Neural cell (in vitro differentiated cells): ENCODE measurements around the gene SCYGR2. TPM values are rescaled to one million over a fixed set of nuclear protein-coding genes. Genes with fewer than 3 reads are reported as not detected.
A peak's percentile ranks its signal among the peaks of the same experiment; 100 is the strongest.

Experiments used
- H2AFZ ChIP-seq: fragments of 200-600, 300-800 bp; sonication (generic), shearing (Covaris generic); 2 replicates; pipeline ENCODE4 v1.6.0; 2014; ENCODE audit warnings: low read depth, mild to moderate bottlenecking, antibody characterized with exemption, low read length, moderate library complexity
- H3F3A ChIP-seq: fragments of 200-600 bp; shearing (Covaris generic); 2 replicates; pipeline ENCODE4 v1.6.1; 2016; ENCODE audit warnings: mild to moderate bottlenecking, moderate library complexity, mixed read lengths, antibody characterized with exemption, low read length; ENCODE audit not compliant: insufficient read depth, poor library complexity, severe bottlenecking
- H3K27ac ChIP-seq: fragments of 200-600, 300-800 bp; sonication (generic), shearing (Covaris generic); 2 replicates; pipeline ENCODE4 v1.5.1; 2014; ENCODE audit warnings: mild to moderate bottlenecking, low read length, moderate library complexity
- H3K27me3 ChIP-seq: fragments of 300-800, 200-600 bp; sonication (generic), shearing (Covaris generic); 2 replicates; pipeline ENCODE4 v1.6.0; 2014; ENCODE audit warnings: mild to moderate bottlenecking, low read depth, low read length, moderate library complexity; ENCODE audit not compliant: insufficient read depth
- H3K36me3 ChIP-seq: fragments of 300-800, 200-600 bp; sonication (generic), shearing (Covaris generic); 2 replicates; pipeline ENCODE4 v1.5.1; 2014; ENCODE audit warnings: mild to moderate bottlenecking, antibody characterized with exemption, low read length, moderate library complexity; ENCODE audit not compliant: insufficient read depth
- H3K4me2 ChIP-seq: fragments of 300-800, 200-600 bp; sonication (generic), shearing (Covaris generic); 2 replicates; pipeline ENCODE4 v1.6.0; 2014; ENCODE audit warnings: mild to moderate bottlenecking, low read length
- H3K4me3 ChIP-seq: fragments of 300-800, 200-600 bp; sonication (generic), shearing (Covaris generic); 2 replicates; pipeline ENCODE4 v1.5.1; 2014; ENCODE audit warnings: mild to moderate bottlenecking, low read length, moderate library complexity
- H3K79me2 ChIP-seq: fragments of 200-600 bp; shearing (Covaris generic); replicated peaks from 2 replicates; pipeline ENCODE4 v1.6.0; 2014; ENCODE audit warnings: mild to moderate bottlenecking, low read length, moderate library complexity; ENCODE audit not compliant: insufficient read depth
- H3K9ac ChIP-seq: fragments of 300-800, 200-600 bp; sonication (generic), shearing (Covaris generic); 2 replicates; pipeline ENCODE4 v1.6.1; 2016; ENCODE audit warnings: mild to moderate bottlenecking, low read length, mixed read lengths
- H3K9me2 ChIP-seq: fragments of 200-600 bp; shearing (Covaris generic); 2 replicates; pipeline ENCODE4 v1.6.1; 2016; ENCODE audit warnings: mild to moderate bottlenecking, low read length, mixed read lengths; ENCODE audit not compliant: insufficient read depth
- H3K9me3 ChIP-seq: fragments of 200-600, 300-800 bp; sonication (generic), shearing (Covaris generic); 2 replicates; pipeline ENCODE4 v1.6.1; 2016; ENCODE audit warnings: mild to moderate bottlenecking, mixed run types, low read length, moderate library complexity, mixed read lengths
- H4K20me1 ChIP-seq: fragments of 200-600 bp; shearing (Covaris generic); 2 replicates; pipeline ENCODE4 v1.6.1; 2016; ENCODE audit warnings: mild to moderate bottlenecking, mixed run types; ENCODE audit not compliant: insufficient read depth
- CTCF ChIP-seq: fragments of 450-650 bp; IDR thresholded peaks from 2 replicates; pipeline ENCODE4 v1.5.1; 2014; ENCODE audit warnings: antibody characterized with exemption, mild to moderate bottlenecking, moderate library complexity; ENCODE audit not compliant: poor library complexity, severe bottlenecking
- EP300 ChIP-seq: fragments of 450-650 bp; conservative IDR thresholded peaks from 2 replicates; pipeline ENCODE4 v1.6.1; 2014; ENCODE audit warnings: antibody characterized with exemption, mild to moderate bottlenecking, moderate library complexity; ENCODE audit not compliant: poor library complexity, severe bottlenecking
- EZH2 ChIP-seq: fragments of 200-600, 300-800 bp; shearing (Covaris generic), sonication (generic); IDR thresholded peaks from 2 replicates; pipeline ENCODE4 v1.6.1; 2014; ENCODE audit warnings: antibody characterized with exemption, low read length, borderline replicate concordance, mild to moderate bottlenecking; ENCODE audit not compliant: insufficient read depth, poor library complexity, severe bottlenecking
- MXI1 ChIP-seq: fragments of 450-650 bp; conservative IDR thresholded peaks from 2 replicates; pipeline ENCODE4 v1.6.1; 2014; ENCODE audit warnings: antibody characterized with exemption, mild to moderate bottlenecking; ENCODE audit not compliant: poor library complexity, severe bottlenecking
- POLR2AphosphoS5 ChIP-seq: IDR thresholded peaks from 2 replicates; pipeline ENCODE4 v1.6.1; 2012
- RAD21 ChIP-seq: fragments of 450-650 bp; conservative IDR thresholded peaks from 2 replicates; pipeline ENCODE4 v1.6.1; 2014; ENCODE audit warnings: antibody characterized with exemption, mild to moderate bottlenecking, moderate library complexity
- REST ChIP-seq: IDR thresholded peaks from 2 replicates; pipeline ENCODE4 v1.6.1; 2012; ENCODE audit warnings: borderline replicate concordance
- SMC3 ChIP-seq: fragments of 450-650 bp; conservative IDR thresholded peaks from 2 replicates; pipeline ENCODE4 v1.6.1; 2014; ENCODE audit warnings: antibody characterized with exemption, mild to moderate bottlenecking, moderate library complexity; ENCODE audit not compliant: poor library complexity
- TAF1 ChIP-seq: IDR thresholded peaks from 2 replicates; pipeline ENCODE4 v1.6.1; 2012; ENCODE audit warnings: low read depth
- polyA plus RNA-seq: library from polyadenylated mRNA; depleted of rRNA; stranded (reverse); fragments of >200 nt; gene quantifications from 2 replicates; pipeline ENCODE4 v1.2.3, GENCODE V29; 2014

Gene SCYGR2
- polyA plus RNA-seq, 1 donor from 2014 or later = not detected

GRCh38 chr2:227634201-227634600 lies 35.5 kb downstream of the SCYGR2 start:
- Histone ChIP-seq H3K27me3 (no peaks in the 10 kb centered on the region), H3K9ac (no peak overlapping the region), H4K20me1 (no peaks in the 10 kb centered on the region), H2AFZ (no peak overlapping the region), H3K79me2 (peaks cover 4% of the 10 kb centered on the region), H3K4me3 (peak overlapping the region; percentile 41), H3K4me2 (no peak overlapping the region), H3F3A (peaks cover 4% of the 10 kb centered on the region), H3K36me3 (no peaks in the 10 kb centered on the region), H3K9me2 (no peaks in the 10 kb centered on the region), H3K27ac (peak overlapping the region; percentile 97), H3K9me3 (no peaks in the 10 kb centered on the region)
- TF ChIP-seq TAF1 = no peak
- TF ChIP-seq RAD21 = no peak
- no peak for TF ChIP-seq REST
- TF ChIP-seq EZH2 = no peak
- no peak for TF ChIP-seq MXI1
- no peak for TF ChIP-seq EP300
- no peak for TF ChIP-seq SMC3
- TF ChIP-seq CTCF = no peak
- no peak for TF ChIP-seq POLR2AphosphoS5

- Histone ChIP-seq H3K27ac (no peak overlapping the region), H3K9ac (no peak overlapping the region), H3K9me3 (no peaks in the 10 kb centered on the region), H3K36me3 (no peaks in the 10 kb centered on the region), H3K4me3 (no peak overlapping the region), H3K79me2 (no peaks in the 10 kb centered on the region), H3F3A (no peaks in the 10 kb centered on the region), H3K4me2 (no peak overlapping the region), H3K9me2 (no peaks in the 10 kb centered on the region), H3K27me3 (no peaks in the 10 kb centered on the region), H4K20me1 (no peaks in the 10 kb centered on the region), H2AFZ (no peak overlapping the region)
- TF ChIP-seq CTCF = no peak
- TF ChIP-seq POLR2AphosphoS5 = no peak
- TF ChIP-seq EZH2 = no peak
- no peak for TF ChIP-seq EP300
- TF ChIP-seq RAD21 = no peak
- TF ChIP-seq TAF1 = no peak
- TF ChIP-seq SMC3 = no peak
- no peak for TF ChIP-seq MXI1
- TF ChIP-seq REST = no peak
Measured at GRCh38 chr2:227642656-227643055, 44.0 kb downstream of the SCYGR2 start.
